ENCODE data around the gene ATP5ME.
"Not testable (repeated sequence)": the region's sequence is repeated elsewhere in the genome, so short reads cannot be mapped to it uniquely, and the experiment has no call there.

Gene ATP5ME

GRCh38 chr4:704198-704891 lies 30.3 kb upstream of the ATP5ME start:
- no peak for DNase-seq

- no peak for DNase-seq
Measured at GRCh38 chr4:703336-704197, 29.5 kb upstream of the ATP5ME start.

DNA sequence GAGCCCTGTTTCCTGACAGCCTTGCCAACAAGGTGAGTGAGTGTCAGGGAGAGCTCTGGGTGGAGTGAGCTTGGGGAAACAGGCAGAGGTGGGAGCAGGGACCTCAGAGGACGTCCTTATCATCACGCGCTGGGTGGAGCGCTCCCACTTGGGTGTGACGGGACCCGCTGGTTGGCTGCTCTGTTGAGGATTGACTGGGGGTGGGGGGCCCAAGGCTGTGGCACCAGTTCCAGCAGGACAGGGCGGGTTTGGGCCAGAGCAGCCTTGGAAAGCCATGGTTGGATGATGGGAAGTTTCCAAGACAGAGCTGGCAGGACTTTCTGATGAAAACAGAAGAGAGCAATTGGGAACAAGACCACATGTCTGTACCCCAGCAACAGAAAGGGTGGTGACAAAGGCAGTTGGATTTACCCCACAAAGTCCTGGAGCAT lies 28.6 kb upstream of the ATP5ME start:
- DNase-seq = no peak

DNA sequence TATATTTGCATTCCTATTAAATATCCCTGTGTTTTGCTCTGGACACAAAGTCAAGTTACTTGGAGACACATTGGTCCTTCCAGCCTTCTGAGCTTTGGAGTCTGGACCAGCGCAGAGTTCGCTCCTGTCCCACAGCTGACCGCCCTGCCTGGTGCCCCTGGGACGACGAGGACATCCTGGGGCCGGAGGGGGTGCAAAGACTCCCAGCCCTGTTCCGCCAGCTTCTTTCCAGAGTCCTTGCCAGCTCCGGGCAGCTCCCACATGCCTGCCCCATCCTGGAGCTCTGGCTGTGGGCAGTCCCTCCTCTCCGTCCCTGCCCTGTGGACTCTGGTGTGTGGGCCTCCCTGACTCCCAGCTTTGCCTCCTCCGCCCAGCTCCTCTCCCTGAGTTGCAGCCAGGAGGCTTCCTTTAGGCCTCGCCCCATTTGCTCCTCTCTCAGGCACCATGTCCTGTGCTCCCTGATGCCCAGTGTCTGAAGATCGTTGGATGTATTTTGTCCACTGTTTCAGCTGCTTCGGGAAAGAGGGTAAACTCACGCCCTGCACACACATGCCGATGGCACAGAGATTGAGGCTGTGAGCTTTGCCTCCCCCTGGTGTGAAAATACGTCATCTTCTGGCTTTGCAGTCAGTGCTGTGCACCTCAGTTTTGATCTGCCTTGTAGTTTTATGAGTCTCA lies 26.6 kb upstream of the ATP5ME start:
- no peak for DNase-seq

- DNase-seq = no peak
Measured at GRCh38 chr4:699816-700580, 25.9 kb upstream of the ATP5ME start.

GRCh38 chr4:694341-694940 lies 20.4 kb upstream of the ATP5ME start:
- DNase-seq = not testable (repeated sequence)

GRCh38 chr4:692771-693554 lies 18.9 kb upstream of the ATP5ME start:
- no peak for DNase-seq

GRCh38 chr4:689723-690122 lies 15.6 kb upstream of the ATP5ME start:
- DNase-seq = no peak

DNA sequence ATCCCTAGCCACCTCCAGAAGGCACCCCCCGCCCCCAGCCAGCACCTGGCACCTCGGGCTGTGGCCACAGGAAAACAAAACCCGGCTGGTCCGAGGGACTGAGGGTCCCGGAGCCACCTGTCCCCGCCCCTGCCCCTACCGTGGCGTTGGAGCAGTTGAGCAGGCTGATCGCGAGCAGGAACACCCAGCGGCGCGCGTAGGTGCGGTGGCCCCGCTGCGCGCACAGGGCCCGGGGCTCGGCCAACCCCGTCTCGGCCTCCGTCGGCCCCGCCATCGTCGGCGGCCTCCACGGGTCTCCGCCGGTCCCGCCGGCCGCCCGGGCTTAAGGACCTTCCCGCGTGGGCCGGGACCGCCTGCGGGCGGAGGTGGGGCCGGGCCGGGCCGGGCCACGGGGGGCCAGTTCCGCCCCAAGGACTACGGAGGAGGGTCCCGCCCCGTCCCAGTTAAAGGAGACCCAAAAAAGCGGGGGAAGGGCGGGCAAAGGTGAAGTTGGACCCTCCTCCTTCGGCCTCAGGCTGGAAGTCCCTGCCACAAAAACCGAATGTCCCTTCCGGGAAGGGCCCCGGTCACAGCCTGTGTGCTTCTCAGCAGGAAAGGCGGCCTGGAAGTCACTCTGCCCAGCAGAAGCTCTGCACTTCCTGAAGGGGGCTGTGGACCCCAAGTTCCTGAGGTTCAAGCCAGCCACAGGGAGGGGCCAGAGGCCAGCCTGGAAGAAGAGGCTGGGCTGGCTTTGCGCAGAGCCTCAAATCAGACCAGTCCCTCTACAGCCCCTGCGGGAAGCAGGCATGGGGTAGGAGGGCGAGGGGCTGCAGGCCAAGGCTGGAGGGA lies 15.0 kb upstream of the ATP5ME start, which contains the start of gene SLC49A3:
Gene SLC49A3, minus strand, starts transcription at position 298 of the 828 bp plus-strand sequence. Its CDS starts 24 bp downstream, at position 274.
- no peak for DNase-seq

DNA sequence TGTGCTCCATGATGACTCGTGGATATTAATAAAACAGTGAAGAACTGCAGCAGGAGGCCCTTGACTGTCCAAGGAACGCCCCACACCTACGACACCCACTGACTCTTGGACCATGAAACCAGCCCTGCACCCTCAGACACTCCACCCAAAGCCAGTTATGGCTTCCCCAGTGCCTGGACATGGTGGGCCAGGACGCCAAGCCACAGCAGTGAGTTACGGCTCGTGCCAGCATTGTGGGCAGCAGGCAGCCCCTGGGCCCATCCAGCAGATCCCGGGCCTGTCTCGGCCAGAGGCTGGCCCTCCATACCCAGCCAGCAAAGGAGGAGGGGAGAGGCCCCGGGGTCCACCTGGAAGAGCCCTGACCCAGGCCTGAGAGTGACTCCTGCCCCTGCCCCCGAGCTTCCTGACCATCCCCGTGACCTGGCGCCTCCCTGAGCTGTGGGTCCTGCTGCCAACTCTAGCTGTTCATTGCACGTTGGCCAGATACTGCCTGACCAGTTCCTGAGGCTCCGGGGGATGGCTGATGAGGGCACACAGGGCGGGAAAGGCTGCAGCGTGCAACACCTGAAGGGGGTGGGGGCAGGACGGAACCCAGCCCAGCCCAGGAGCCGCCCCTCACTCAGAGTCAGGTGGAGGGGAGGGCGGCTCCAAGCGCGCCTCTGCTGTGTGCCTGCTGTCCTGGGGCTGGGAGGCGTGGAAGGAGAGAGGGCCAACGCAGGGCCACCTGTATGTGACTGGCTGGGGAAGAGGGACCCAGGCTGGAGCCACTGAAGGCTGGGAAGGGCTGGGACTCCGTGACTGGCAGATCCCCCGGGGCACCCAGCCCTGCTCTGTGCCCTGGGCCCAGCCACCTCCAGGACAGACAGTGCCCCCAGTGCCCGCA lies 14.1 kb upstream of the ATP5ME start:
- no peak for DNase-seq

- no peak for DNase-seq
Measured at GRCh38 chr4:687048-687970, 13.2 kb upstream of the ATP5ME start.

DNA sequence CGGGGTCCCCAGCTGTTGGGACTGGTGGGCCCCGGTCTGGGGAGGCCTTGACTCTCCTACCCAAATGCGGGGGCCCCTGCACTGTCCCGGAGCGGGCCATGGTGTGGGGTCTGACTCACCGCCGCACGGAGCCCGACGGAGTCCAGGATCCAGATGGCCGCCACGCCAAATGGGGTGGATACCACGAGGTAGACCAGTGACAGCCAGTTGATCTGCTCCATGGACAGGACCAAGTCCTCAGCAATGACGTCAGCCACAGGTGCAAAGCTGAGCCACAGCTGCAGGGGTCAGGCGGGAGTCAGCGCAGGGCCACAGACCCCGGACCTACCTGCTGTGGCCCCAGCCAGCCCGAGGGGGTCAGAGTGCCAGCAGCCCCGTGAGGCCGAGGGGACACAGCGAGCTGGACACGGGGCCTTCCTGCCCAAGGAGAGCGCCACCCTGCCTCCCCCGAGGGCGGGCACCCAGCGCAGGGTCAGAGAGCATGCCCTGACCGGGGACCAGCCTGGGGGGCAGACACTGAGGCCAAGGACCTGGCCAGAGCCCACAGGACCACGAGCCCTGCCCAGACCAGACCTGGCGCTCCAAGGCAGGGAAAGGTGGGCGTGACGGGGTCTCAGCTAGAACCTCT lies 12.5 kb upstream of the ATP5ME start:
- no peak for DNase-seq

DNA sequence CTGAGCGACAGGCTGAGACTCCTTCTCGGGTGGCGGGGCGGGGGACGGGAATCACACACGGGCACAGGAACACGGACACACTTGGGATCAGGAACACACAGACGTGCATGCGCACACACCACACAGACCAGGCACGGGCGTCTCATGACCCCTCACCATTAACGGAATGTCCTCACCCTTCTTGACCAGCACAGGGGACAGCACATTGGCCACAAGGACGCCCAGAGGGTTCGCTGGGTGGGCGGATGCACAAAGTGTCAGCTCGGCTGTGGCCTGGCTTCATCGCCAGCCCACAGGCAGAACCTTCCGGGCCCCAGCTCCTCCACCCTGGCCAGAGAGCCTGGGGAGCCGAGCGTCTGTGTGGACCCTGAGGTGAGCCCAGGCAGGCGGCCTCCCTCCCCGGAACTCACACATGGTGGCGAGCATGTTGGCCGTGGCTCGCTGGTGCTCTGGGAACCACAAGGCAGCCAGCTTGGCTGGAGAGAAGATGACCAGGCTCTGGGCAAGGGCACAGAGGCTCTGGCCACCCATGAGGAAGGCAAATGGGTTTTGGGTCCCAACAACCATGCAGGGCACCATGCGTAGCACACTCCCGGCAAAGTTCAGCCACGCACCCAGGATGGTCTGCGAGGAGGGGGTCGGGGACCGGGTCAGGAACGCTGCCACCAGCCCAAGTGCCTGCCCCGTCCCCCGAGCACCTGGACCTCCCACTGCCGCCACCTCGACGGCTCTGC lies 11.8 kb upstream of the ATP5ME start:
- no peak for DNase-seq

DNA sequence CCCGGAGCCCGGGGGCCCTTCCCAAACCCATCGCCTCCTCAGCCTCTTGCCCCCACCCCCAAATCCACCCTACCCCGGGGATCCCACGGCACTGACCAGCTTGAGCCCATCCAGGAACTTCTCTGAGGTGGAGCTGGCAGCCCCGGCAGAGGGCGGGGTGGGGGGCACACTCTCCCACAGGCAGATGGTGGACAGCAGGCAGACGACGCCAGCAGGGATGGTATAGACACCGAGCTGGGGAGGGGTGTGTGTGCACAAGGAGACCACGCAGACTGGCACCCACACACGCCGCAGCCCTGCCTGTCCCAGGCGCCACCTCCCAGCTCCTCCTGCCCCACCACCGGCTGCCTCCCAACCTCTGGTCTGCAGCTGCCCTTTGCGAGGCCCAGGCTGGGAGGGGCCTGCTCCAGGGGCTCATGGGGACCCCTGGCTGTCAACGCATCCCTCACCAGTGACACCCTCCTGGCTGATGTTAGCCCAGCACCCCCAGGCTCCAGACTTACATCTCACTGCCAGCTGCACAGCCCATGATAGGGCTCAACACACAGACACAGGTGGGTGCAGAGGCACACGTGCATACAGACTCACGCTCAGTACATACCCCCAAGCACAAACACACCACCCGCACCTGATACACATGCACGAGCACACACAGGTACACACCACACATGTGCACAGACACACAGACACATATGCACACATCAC lies 10.7 kb upstream of the ATP5ME start:
- DNase-seq = no peak

- peak; percentile 73 to 76 for DNase-seq
Measured at GRCh38 chr4:683982-684622, 10.0 kb upstream of the ATP5ME start.

All from Kasumi-1 (cell line).